Stimulated activated CD4-positive, alpha-beta T cell treated with anti-CD3 and anti-CD28 coated beads, TNF-alpha, amount 100 ng/mL, for 48 hours (primary cell): ENCODE measurements around the gene MGAT1.
A peak's percentile ranks its signal among the peaks of the same experiment; 100 is the strongest.
"Not testable (repeated sequence)": the region's sequence is repeated elsewhere in the genome, so short reads cannot be mapped to it uniquely, and the experiment has no call there.

Source experiments
- DNase-seq, 3 donors: peaks; one replicate each; pipeline ENCODE4 v3.0.0-alpha.2; 2020; ENCODE audit warnings: low read depth in 3 of 3

MGAT1 gene

DNA sequence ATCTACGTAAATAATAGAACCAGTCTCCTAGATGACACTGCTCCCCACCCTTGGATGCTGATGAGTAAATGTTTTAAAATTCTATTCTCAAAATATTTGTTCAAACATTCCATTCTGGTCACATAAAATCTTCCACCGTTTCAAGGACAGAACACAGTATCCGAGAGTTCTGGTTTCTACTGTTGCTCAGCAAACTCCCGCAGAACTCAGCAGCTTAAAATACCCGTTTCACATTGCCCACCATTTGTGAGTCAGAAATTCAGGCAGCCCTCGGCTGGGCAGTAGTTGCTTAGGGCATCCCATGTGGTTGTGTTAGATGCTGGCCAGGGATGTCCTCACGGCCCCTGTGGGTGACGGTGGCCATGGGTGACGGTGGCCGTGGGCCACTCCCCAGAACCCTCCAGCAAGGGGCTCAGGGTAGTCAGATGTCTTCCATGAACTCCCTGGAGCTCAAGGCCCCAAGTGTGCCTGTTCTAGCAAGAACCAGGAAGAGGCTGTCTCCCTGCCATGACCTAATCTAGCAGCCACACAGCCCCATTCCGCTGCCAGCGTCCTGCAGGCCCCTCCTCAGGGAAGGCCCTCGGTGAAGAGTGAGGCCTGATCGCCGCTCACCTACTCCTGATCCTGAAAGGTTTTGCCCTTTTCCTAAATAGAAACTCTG, 17.4 kb downstream of the MGAT1 start:
- no peak for DNase-seq

DNA sequence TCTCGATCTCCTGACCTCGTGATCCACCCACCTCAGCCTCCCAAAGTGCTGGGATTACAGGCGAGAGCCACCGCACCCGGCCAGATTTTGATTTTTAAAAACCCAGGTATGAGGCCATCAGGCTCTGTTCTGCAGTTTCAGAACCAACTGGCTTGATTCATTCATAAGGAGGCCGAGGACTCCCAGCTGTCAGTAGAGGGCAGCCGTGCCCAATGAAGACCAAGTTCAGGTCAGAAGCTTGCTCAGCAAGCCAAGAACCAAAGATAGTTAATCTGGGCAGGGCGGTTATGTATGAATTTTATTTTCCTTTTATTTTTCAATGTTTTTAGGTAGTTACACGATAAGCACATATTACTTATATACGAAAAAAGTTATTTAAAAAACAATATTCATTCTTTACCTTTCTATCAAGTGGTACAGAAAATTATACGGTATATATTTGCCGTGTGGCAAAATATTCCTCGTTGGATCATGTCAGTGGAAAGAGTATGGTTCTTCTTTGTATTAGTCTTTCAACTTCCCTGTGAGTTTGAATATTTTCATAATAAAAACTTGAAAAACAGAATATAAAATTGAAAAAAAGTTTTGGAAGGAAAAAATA, 18.0 kb downstream of the MGAT1 start:
- DNase-seq, result peak in 2 of 3 donors; percentile 44 to 60

DNA sequence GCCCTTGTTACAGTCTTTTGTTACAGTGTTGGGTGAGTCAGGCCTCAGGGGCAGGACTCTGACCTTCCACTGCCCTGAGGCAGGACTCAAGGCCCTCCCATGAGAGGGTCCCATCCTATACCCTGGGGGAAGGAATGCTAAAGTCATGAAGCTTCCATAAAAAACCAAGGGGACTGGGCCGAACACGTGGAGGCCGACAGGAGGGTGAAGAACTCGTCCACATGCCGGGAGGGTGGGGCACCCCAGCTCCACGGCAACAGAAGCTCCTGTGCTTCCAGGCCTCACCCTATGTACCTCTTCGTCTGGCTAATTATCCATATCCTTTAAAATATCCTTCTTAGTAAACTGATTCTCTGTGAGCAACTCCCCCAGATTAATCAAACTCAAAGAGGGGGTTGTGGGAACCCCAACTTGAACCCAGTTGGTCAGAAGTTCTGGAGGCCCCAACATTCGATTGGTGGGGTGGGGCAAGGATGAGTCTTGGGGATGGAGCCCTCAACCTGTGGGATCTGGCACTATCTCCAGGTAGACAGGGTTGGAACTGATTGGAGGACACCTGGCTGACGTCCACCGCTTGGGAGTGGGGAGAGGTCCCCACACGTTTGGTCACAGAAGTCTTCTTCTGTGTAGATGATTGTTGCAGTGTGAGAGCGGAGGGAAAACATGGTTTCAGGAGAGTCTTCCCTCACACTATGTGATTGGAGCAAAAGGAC, 19.1 kb downstream of the MGAT1 start:
- DNase-seq, result no peak

- DNase-seq, result no peak
Observed at GRCh38 chr5:180782748-180783147, 19.9 kb downstream of the MGAT1 start.

DNA sequence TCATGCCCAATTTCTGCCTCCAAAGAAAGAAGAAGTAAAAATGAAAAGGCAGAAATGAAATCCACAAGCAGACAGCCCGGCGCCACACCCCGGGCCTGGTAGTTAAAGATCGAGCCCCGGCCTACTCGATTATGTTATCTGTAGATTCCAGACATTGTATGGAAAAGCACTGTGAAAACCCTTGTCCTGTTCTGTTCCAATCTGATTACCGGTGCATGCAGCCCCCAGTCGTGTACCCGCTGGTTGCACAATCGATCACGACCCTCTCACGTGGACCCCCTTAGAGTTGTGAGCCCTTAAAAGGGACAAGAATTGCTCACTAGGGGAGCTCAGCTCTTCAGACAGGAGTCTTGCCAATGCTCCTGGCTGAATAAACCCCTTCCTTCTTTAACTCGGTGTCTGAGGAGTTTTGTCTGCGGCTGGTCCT, 20.7 kb downstream of the MGAT1 start:
- not testable (repeated sequence) for DNase-seq

- no peak for DNase-seq
Observed at GRCh38 chr5:180779985-180780610, 22.5 kb downstream of the MGAT1 start.

DNA sequence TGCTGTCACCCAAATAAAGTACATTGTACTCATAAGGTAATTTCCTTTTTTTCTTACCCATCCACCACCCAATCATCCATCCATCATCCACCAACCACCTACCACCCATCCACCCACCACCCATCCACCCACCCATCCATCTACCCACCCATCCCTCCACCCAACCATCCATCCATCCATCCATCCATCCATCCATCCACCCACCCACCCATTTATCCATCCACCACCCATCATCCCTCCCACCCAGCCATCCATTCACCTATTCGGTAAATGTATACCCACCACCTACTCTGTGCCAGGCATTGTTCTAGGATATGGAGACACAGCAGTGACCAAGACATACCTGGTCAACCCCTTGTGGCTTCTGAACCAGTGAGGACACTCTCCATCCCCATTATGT, 25.1 kb downstream of the MGAT1 start:
- DNase-seq, result no peak

DNA sequence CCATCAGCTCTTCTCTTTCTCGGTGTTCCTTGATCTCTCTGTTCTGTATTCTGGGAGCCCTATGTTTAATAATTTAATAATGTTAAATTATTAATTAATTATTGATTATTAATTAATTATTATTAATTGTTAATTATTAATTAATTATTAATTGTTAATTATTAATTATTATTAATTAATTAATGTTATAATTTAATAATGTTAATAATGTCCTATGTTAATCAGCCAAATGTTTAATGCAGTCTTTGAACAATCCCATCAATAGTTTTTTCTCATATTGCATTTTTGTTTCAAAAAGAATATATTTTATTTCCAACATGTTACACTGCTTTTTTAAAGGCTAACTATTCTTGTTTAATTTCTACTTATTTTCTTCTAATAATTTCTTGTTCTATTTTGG, 26.2 kb downstream of the MGAT1 start:
- DNase-seq, result no peak

GRCh38 chr5:180775624-180776023, 27.0 kb downstream of the MGAT1 start:
- DNase-seq, result no peak

GRCh38 chr5:180771839-180772238, 30.8 kb downstream of the MGAT1 start:
- DNase-seq, result no peak

GRCh38 chr5:180769821-180770220, 32.8 kb downstream of the MGAT1 start:
- DNase-seq, result no peak

DNA sequence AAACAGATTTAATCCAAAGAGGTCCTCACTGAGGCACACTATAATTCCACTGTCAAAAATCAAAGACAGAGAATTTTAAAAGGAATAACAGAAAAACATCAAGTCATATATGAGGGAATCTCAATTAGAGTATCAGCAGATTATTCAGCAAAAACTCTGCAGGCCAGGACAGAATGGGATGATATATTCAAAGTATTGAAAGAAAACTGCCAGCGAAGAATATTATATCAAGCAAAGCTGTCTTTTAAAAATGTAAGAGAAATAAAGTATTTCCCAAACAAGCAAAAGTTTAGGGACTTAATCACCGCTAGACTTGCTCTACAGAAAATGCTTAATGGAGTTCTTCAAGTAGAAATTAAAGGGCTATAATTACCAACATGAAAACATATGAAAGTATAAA, 47.0 kb downstream of the MGAT1 start:
- no peak for DNase-seq

GRCh38 chr5:180744253-180744652, 58.4 kb downstream of the MGAT1 start:
- no peak for DNase-seq

DNA sequence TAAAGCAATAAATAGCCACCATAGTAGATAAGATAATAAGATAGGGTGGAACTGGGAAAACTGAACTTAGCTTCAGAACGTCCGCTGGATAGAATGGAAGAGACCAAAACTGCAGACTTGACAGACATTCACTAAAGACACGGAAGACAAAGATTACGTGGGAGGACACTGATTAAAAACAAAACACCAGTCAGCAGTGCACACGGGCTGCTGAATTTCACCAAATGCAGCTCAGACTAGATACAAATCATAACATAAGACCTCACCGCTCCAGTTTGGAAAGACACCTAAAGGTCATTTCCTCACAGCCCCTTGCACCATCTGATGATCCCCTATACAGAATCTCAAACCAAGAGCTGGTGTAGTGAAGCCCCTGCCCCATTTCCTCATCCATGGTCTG, 59.9 kb downstream of the MGAT1 start:
- DNase-seq, result no peak

- DNase-seq, result not testable (repeated sequence)
Observed at GRCh38 chr5:180740953-180741352, 61.7 kb downstream of the MGAT1 start.

- no peak for DNase-seq
Observed at GRCh38 chr5:180739958-180740357, 62.6 kb downstream of the MGAT1 start, which contains the start of gene OR2Y1. Gene OR2Y1 (minus strand): TSS chr5:180740058. CDS start chr5:180740058, 0 bp downstream.

GRCh38 chr5:180739271-180739670, 63.3 kb downstream of the MGAT1 start:
- no peak for DNase-seq

GRCh38 chr5:180736536-180736935, 66.1 kb downstream of the MGAT1 start:
- no peak for DNase-seq
